Measurements from ENCODE around the gene ETV1.

The ETV1 gene

DNA sequence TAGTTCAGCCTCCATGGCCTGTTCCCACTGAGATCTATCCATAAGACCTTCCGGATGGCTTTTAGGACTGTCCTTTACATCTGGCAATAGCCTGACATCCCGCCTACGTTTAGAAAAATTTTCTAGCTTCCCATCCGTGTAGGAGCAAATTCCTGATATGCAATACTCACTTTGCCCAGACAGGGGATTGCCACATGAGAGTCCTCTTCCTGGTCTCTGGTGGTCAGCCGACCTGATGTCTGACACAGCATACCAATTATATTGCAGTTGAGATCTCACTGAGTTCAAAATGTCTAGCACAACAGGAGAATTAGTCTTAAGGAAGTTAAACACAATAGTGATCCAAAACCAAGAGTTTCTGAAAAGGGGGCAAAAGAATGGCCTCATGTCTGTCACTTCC, 9.4 kb upstream of the ETV1 start:
- H3K9me3 ChIP-seq (ENCODE audit: control insufficient read depth, low read length) = no peaks in the 10 kb centered on the region
- no peaks in the 10 kb centered on the region for H3K27me3 ChIP-seq (ENCODE audit: control insufficient read depth, insufficient read depth, low read length)
- no peaks in the 10 kb centered on the region for H3K36me3 ChIP-seq (ENCODE audit: control insufficient read depth, insufficient read depth, low read length)
- H3K4me1 ChIP-seq (ENCODE audit: control insufficient read depth, insufficient read depth, low read length) = no peaks in the 10 kb centered on the region
- H3K9ac ChIP-seq (ENCODE audit: low read length) = no peak overlapping the region
- H3K4me3 ChIP-seq (ENCODE audit: low read length) = no peak overlapping the region

DNA sequence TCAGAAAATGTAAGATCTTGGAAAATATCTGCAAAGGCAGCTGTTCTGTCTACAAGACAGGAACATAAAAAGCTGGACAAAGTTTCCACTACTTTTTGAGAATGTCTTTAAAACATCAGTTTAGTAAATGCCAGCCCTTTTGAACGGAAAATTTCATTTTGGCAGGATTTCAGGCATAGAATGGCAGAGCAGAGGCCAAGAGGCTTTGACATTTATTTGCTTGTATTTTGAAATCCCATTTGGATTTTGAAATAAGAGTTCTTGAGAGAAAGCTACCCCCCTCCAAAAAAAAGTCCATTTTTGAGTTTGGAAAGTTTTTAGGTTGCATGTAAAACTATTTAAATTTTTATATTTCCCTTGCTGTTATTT, 3.1 kb upstream of the ETV1 start:
- Histone ChIP-seq H3K9me3 (ENCODE audit: control insufficient read depth, low read length) (no peaks in the 10 kb centered on the region), H3K9ac (ENCODE audit: low read length) (no peak overlapping the region), H3K4me1 (ENCODE audit: control insufficient read depth, insufficient read depth, low read length) (peaks cover 9% of the 10 kb centered on the region), H3K4me3 (ENCODE audit: low read length) (no peak overlapping the region), H3K27me3 (ENCODE audit: control insufficient read depth, insufficient read depth, low read length) (no peaks in the 10 kb centered on the region), H3K36me3 (ENCODE audit: control insufficient read depth, insufficient read depth, low read length) (no peaks in the 10 kb centered on the region)

DNA sequence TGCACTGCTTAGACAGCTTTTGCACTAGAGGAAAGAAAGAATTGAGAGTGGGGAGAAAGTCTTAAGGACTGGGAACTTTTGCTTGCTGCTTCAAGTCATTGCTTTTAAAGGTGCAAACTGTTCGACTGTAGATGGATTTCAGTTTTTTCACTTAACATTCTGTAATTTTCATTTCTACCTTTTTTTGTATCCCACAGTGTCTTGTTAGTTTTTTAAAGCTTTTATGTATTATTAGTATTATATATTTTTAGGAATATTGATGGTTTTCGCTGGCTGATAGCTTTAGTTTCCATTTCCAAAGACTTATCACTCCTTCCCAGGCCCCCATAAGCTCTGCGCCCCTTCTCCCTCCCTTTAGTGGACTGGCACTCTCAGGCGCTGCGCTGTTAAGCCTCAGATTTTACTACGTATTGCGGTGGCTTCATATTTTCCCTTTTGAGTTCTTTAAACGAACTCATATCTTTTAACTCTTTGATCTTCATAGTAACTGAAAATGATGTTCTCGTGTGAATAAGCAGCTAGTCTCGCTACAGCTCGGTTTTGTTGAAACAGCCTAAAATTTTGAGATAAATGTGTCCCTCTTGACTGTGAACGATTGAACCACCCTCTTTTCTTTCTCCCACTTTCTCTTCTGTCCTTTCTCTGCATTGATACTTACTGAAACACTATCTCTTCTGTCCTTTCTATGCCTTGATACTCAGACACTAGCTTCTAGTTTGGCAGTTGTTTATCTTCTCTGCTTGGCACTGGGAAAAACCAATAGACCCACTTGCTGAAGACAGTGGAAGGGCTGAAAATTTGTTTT, 2.5 kb upstream of the ETV1 start:
- peaks cover 9% of the 10 kb centered on the region for H3K4me1 ChIP-seq (ENCODE audit: control insufficient read depth, insufficient read depth, low read length)
- no peaks in the 10 kb centered on the region for H3K36me3 ChIP-seq (ENCODE audit: control insufficient read depth, insufficient read depth, low read length)
- no peaks in the 10 kb centered on the region for H3K27me3 ChIP-seq (ENCODE audit: control insufficient read depth, insufficient read depth, low read length)
- H3K9ac ChIP-seq (ENCODE audit: low read length) = peak overlapping the region; percentile 36
- no peak overlapping the region for H3K4me3 ChIP-seq (ENCODE audit: low read length)
- no peaks in the 10 kb centered on the region for H3K9me3 ChIP-seq (ENCODE audit: control insufficient read depth, low read length)

DNA sequence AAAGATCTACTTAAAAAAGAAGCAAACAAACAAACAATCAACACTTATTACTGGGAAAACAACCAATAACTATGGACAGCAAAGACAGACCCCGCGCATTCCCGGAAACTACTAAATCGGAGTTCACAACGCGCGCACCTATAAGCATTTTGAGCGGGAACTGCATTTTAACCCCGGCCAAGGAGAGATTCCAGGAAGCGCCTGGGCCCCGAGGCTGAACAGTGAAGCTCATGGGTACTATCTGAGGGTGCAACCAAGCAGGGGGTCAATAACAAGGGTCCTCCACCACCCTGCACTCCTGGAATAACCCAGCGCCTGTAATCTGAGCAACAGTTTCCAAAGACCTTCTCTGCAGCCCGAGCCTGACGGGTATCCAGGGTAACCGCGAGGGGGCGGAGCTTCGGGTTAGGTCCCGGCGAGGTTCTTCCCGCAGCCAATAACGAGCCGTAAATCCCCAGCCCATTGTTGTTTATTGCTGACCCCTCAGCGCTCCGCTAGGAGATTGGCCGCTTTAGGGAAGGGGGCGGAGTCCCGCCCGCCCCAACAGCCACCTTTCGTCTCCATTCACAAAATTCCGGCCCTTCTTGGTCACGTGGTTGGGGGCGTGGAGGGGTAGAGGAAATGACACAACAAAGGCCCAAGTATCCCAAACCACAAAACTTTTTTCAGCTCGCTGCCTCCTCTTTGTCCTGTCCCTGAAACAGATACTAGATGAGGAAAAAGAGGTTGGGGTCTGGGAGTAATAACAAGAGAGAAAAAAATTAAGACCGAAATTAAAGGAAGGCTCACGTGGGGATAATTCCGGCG, 1.7 kb upstream of the ETV1 start:
- Histone ChIP-seq H3K4me1 (ENCODE audit: control insufficient read depth, insufficient read depth, low read length) (peaks cover 9% of the 10 kb centered on the region), H3K9ac (ENCODE audit: low read length) (peak overlapping the region; percentile 63), H3K36me3 (ENCODE audit: control insufficient read depth, insufficient read depth, low read length) (no peaks in the 10 kb centered on the region), H3K27me3 (ENCODE audit: control insufficient read depth, insufficient read depth, low read length) (no peaks in the 10 kb centered on the region), H3K9me3 (ENCODE audit: control insufficient read depth, low read length) (no peaks in the 10 kb centered on the region), H3K4me3 (ENCODE audit: low read length) (peak overlapping the region; percentile 85)

DNA sequence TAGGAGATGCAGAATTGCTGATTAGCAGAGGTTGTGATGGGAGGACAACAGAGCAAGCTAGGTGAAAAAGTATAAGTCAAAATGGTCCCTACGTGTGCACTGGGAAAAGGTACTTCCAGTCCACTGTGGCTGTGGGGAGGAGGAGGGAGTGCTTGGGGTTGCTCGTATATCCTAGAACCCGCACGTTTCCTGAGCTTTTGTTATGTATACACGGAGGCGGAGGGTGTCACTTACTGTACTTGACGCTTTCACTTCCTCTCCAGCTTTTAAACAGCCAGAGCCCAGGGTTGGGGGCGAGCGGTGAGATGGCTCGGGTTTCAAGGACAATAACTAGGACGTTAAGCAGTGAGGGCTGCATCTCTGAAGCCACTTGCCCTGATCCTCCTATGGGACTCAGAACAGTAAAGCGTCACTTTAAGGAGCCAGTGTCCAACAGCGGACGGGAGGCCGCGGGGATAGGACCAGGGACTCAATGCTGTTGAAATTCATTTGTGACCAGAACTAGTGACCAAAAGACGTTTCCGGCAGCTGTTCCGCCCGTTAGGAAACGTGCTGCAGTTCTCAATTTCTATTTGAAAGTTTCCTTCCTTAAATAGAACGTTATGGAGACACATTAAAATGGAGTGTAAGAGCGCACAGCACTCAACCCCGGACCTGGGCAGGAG, 985 bp upstream of the ETV1 start:
- Histone ChIP-seq H3K27me3 (ENCODE audit: control insufficient read depth, insufficient read depth, low read length) (no peaks in the 10 kb centered on the region), H3K9me3 (ENCODE audit: control insufficient read depth, low read length) (no peaks in the 10 kb centered on the region), H3K4me1 (ENCODE audit: control insufficient read depth, insufficient read depth, low read length) (peaks cover 9% of the 10 kb centered on the region), H3K9ac (ENCODE audit: low read length) (peak overlapping the region; percentile 63), H3K4me3 (ENCODE audit: low read length) (peak overlapping the region; percentile 85), H3K36me3 (ENCODE audit: control insufficient read depth, insufficient read depth, low read length) (no peaks in the 10 kb centered on the region)

DNA sequence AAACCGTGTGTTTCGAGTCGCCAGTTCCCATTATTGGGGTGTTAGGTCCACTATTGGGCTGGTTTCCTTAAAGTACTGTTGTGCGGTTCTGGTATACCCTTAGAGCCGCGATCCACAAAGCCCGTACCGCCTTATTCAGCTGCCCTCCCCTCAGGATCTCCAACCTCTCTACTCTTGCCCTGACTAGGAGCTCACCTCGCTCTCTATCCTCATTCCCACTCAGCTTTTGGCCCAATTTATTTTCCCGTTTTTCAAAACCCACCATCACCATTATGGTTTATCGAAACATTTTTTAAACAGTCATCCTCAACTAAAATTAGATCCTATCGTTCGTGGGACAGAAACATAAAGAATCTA, 461 bp upstream of the ETV1 start:
- Histone ChIP-seq H3K9me3 (ENCODE audit: control insufficient read depth, low read length) (no peaks in the 10 kb centered on the region), H3K4me3 (ENCODE audit: low read length) (peak overlapping the region; percentile 85), H3K4me1 (ENCODE audit: control insufficient read depth, insufficient read depth, low read length) (peaks cover 9% of the 10 kb centered on the region), H3K27me3 (ENCODE audit: control insufficient read depth, insufficient read depth, low read length) (no peaks in the 10 kb centered on the region), H3K36me3 (ENCODE audit: control insufficient read depth, insufficient read depth, low read length) (no peaks in the 10 kb centered on the region), H3K9ac (ENCODE audit: low read length) (peak overlapping the region; percentile 63)

DNA sequence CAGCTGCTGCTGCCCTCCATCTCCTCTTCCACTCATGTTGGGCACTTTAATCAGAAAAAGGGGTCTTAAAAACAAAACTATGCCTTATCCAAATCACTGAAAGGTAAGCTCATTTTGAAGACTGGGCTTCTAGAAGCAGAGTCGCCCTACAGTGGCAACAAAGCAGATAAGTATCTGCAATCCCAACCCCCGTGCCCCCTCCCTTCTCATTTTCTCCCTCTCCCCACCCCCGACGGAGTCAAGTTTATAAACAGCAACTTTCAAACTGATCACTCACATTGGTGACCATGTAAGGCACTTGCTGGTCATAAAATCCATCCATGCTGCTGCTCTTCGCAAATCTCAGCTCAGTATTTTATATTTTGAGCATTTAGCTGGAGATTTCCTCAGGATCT, 738 bp downstream of the ETV1 start:
- H3K27me3 ChIP-seq (ENCODE audit: control insufficient read depth, insufficient read depth, low read length) = no peaks in the 10 kb centered on the region
- no peak overlapping the region for H3K4me3 ChIP-seq (ENCODE audit: low read length)
- H3K4me1 ChIP-seq (ENCODE audit: control insufficient read depth, insufficient read depth, low read length) = peaks cover 9% of the 10 kb centered on the region
- H3K9me3 ChIP-seq (ENCODE audit: control insufficient read depth, low read length) = no peaks in the 10 kb centered on the region
- peak overlapping the region; percentile 63 for H3K9ac ChIP-seq (ENCODE audit: low read length)
- H3K36me3 ChIP-seq (ENCODE audit: control insufficient read depth, insufficient read depth, low read length) = no peaks in the 10 kb centered on the region

DNA sequence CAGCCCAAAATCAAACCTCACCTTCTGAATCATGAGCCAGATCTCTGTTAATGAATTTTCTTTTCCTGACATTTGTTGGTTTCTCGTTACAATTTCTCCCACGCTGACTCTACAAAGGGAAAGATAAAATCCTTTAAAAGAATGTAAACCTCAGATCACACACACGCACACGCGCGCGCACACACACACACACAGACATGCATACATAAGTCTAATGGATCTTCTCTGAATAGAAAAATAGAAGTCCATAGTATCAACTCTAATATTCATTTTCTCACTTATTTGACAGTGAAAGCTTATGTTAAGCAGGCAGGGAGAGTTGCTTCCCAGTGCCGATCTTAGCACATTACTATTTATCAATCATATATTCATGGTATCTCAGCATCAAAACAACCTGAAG, 1.4 kb downstream of the ETV1 start:
- no peak overlapping the region for H3K9ac ChIP-seq (ENCODE audit: low read length)

DNA sequence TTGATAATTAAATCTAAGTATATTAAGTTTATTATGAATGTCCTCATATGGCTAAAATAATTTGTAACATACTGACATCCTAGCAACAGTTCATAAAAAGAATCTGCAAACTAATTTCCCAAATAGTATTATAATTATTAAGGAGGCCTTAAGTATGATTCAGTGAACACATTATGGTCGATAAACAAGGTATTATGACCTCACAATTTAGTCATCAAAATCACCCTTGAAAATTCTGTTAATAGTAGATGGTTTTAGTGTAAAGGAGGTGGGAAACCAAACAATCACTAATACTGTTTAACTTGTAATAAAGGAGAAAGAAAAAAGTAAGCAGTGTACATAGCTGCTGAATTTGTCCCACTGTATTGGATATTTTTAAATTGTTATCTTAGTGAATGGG, 2.1 kb downstream of the ETV1 start:
- Histone ChIP-seq H3K4me1 (ENCODE audit: control insufficient read depth, insufficient read depth, low read length) (peaks cover 9% of the 10 kb centered on the region), H3K4me3 (ENCODE audit: low read length) (no peak overlapping the region), H3K9ac (ENCODE audit: low read length) (no peak overlapping the region), H3K27me3 (ENCODE audit: control insufficient read depth, insufficient read depth, low read length) (no peaks in the 10 kb centered on the region), H3K36me3 (ENCODE audit: control insufficient read depth, insufficient read depth, low read length) (no peaks in the 10 kb centered on the region), H3K9me3 (ENCODE audit: control insufficient read depth, low read length) (no peaks in the 10 kb centered on the region)

More for the DNA sequence above, 1.4 kb downstream of the ETV1 start:
- no peaks in the 10 kb centered on the region for H3K9me3 ChIP-seq (ENCODE audit: control insufficient read depth, low read length)
- H3K27me3 ChIP-seq (ENCODE audit: control insufficient read depth, insufficient read depth, low read length) = no peaks in the 10 kb centered on the region
- H3K4me1 ChIP-seq (ENCODE audit: control insufficient read depth, insufficient read depth, low read length) = peaks cover 9% of the 10 kb centered on the region
- H3K4me3 ChIP-seq (ENCODE audit: low read length) = no peak overlapping the region
- H3K36me3 ChIP-seq (ENCODE audit: control insufficient read depth, insufficient read depth, low read length) = no peaks in the 10 kb centered on the region

DNA sequence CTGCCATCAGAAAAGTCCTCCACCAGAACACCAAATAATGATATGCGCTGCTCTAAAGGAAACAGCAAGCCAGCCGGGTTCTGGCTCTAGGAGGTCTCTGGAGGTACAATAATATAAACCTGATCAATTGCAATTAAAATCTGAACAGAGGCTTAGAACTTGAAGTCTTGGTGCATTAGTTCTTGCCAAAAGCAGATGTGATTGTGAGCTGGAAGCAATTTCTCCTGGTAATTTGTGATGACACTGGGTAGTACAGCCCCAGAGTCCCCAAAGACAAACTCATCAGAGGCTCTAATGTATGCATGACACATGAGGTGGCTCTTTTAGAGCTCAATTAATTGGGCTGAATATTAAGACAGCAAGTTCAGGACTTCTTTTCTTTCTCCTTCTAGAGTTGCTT, 3.3 kb downstream of the ETV1 start:
- Histone ChIP-seq H3K4me1 (ENCODE audit: control insufficient read depth, insufficient read depth, low read length) (peaks cover 9% of the 10 kb centered on the region), H3K9me3 (ENCODE audit: control insufficient read depth, low read length) (no peaks in the 10 kb centered on the region), H3K36me3 (ENCODE audit: control insufficient read depth, insufficient read depth, low read length) (no peaks in the 10 kb centered on the region), H3K27me3 (ENCODE audit: control insufficient read depth, insufficient read depth, low read length) (no peaks in the 10 kb centered on the region), H3K4me3 (ENCODE audit: low read length) (no peak overlapping the region), H3K9ac (ENCODE audit: low read length) (no peak overlapping the region)

DNA sequence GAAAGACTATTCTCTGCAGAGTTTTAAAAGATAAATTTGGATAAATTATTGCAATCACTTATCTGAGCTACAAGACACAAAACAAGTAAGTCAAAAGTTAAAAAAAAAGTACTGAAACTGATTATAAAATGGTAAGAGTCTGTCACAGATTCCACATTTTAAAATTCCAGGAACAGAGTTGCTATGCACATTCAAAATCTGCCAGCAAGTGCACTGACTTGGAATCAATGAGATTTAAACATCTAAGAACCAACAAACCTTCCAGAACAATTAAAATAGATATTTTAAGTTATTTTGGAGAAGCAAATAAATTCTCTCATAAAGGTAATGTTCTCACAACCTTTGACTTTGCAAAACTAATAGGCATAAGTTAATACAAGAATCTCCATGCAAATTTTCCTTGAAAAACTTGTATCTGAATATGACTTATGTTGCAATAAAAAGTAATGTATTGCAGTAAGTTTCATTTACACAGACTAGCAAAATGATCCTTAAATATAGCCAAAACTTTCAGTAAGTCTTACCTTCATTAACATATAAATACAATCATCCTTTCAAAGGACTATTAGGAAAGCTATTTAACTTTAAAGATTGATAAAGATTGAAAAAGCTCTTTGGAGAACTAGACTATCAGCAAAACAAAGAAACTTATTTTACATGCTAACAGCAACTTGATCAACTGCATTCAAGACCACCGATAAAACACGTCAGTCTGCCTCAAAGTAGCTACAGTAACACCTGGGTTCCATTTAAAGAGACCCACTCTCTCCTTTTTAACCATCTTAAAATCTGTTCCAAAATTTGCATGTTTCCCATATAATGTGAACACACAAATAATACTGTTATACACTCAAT, 4.4 kb downstream of the ETV1 start:
- Histone ChIP-seq H3K9ac (ENCODE audit: low read length) (no peak overlapping the region), H3K4me1 (ENCODE audit: control insufficient read depth, insufficient read depth, low read length) (peaks cover 9% of the 10 kb centered on the region), H3K27me3 (ENCODE audit: control insufficient read depth, insufficient read depth, low read length) (no peaks in the 10 kb centered on the region), H3K9me3 (ENCODE audit: control insufficient read depth, low read length) (no peaks in the 10 kb centered on the region), H3K36me3 (ENCODE audit: control insufficient read depth, insufficient read depth, low read length) (no peaks in the 10 kb centered on the region), H3K4me3 (ENCODE audit: low read length) (no peak overlapping the region)
